CD1c-positive myeloid dendritic cell (primary cell): ENCODE results near the gene CXCL1.

Experiments used
- DNase-seq: peaks from one replicate; pipeline ENCODE4 v3.0.0-alpha.2; 2016; ENCODE audit errors: extremely low spot score

Gene CXCL1

GRCh38 chr4:73851293-73851692 is 17.9 kb upstream of the CXCL1 start:
- no peak for DNase-seq

GRCh38 chr4:73852771-73853170 is 16.4 kb upstream of the CXCL1 start:
- DNase-seq = no peak

- no peak for DNase-seq
These were observed 15.9 kb upstream of the CXCL1 start, which contains the start of gene PF4V1 for GRCh38 chr4:73853246-73853704. Gene PF4V1, plus strand, starts transcription at chr4:73853296. Its CDS starts 67 bp downstream, at chr4:73853363.

- no peak for DNase-seq
These were observed 15.3 kb upstream of the CXCL1 start for GRCh38 chr4:73853718-73854473.

GRCh38 chr4:73855406-73855805 is 13.8 kb upstream of the CXCL1 start:
- DNase-seq = no peak

GRCh38 chr4:73856518-73856917 is 12.7 kb upstream of the CXCL1 start:
- no peak for DNase-seq

GRCh38 chr4:73859614-73860088 is 9.5 kb upstream of the CXCL1 start:
- no peak for DNase-seq

GRCh38 chr4:73860181-73860580 is 9.0 kb upstream of the CXCL1 start:
- DNase-seq = no peak

GRCh38 chr4:73860917-73861316 is 8.3 kb upstream of the CXCL1 start:
- DNase-seq = peak; percentile 20

GRCh38 chr4:73862322-73862721 is 6.9 kb upstream of the CXCL1 start:
- no peak for DNase-seq

- DNase-seq = no peak
These were observed 4.8 kb upstream of the CXCL1 start for GRCh38 chr4:73864365-73864764.

- DNase-seq = no peak
These were observed 4.2 kb upstream of the CXCL1 start for GRCh38 chr4:73864961-73865360.

GRCh38 chr4:73865431-73866096 is 3.6 kb upstream of the CXCL1 start:
- DNase-seq = no peak

- DNase-seq = no peak
These were observed 2.9 kb upstream of the CXCL1 start for GRCh38 chr4:73866246-73866645.

- no peak for DNase-seq
These were observed 1.4 kb upstream of the CXCL1 start for GRCh38 chr4:73867783-73868182.

- DNase-seq = no peak
These were observed 725 bp upstream of the CXCL1 start for GRCh38 chr4:73868206-73869129.

GRCh38 chr4:73870260-73870659 is 1.1 kb downstream of the CXCL1 start:
- peak; percentile 35 for DNase-seq

GRCh38 chr4:73870768-73871167 is 1.6 kb downstream of the CXCL1 start:
- DNase-seq = no peak

- no peak for DNase-seq
These were observed 2.5 kb downstream of the CXCL1 start for GRCh38 chr4:73871511-73872310.

- DNase-seq = peak; percentile 62
These were observed 3.3 kb downstream of the CXCL1 start for GRCh38 chr4:73872316-73873108.
